ENCODE data around the gene CELF1.

- TF ChIP-seq TAF1 (IDR thresholded peaks at IDR 0.05; ENCODE audit: low read depth) = no peak
- no peak for TF ChIP-seq REST (IDR thresholded peaks at IDR 0.05; ENCODE audit: low read depth)
- TF ChIP-seq EP300 (IDR thresholded peaks at IDR 0.05; ENCODE audit: borderline replicate concordance) = no peak
- TF ChIP-seq TCF12 (IDR thresholded peaks at IDR 0.05; ENCODE audit: low read depth) = no peak
- no peak for TF ChIP-seq NFIC (IDR thresholded peaks at IDR 0.05)
- no peak for TF ChIP-seq EGR1 (IDR thresholded peaks at IDR 0.05)
- TF ChIP-seq MAX (IDR thresholded peaks at IDR 0.05) = no peak
- no peak for TF ChIP-seq CEBPB (IDR thresholded peaks at IDR 0.05)
- no peak for TF ChIP-seq TEAD4 (IDR thresholded peaks at IDR 0.05)
- no peak for TF ChIP-seq RAD21 (IDR thresholded peaks at IDR 0.05; ENCODE audit: low read depth)
- no peak for TF ChIP-seq YY1 (IDR thresholded peaks at IDR 0.05; ENCODE audit: low read depth)
- TF ChIP-seq CREB1 (IDR thresholded peaks at IDR 0.05; ENCODE audit: low read depth) = no peak
Observed at GRCh38 chr11:47516984-47517853, 35.7 kb downstream of the CELF1 start.

Data from Ishikawa (cell line).